Glutamatergic neuron (in vitro differentiated cells): ENCODE measurements around the gene HSD17B4. TPM values are rescaled to one million over a fixed set of nuclear protein-coding genes. Genes with fewer than 3 reads are reported as not detected.
"Not testable (repeated sequence)": the region's sequence is repeated elsewhere in the genome, so short reads cannot be mapped to it uniquely, and the experiment has no call there.

ENCODE experiments used
- DNase-seq: peaks from one replicate; pipeline ENCODE4 v3.0.0; 2022
- H3K27ac Mint-ChIP-seq: one replicate; pipeline ENCODE4 v1.8.0; 2020; ENCODE audit warnings: mild to moderate bottlenecking, mixed read lengths, inconsistent platforms; ENCODE audit not compliant: unreplicated experiment
- H3K27me3 Mint-ChIP-seq: one replicate; pipeline ENCODE4 v1.8.0; 2020; ENCODE audit warnings: mild to moderate bottlenecking, moderate library complexity, mixed read lengths, inconsistent platforms; ENCODE audit not compliant: unreplicated experiment
- H3K36me3 Mint-ChIP-seq: one replicate; pipeline ENCODE4 v1.8.0; 2020; ENCODE audit warnings: mild to moderate bottlenecking, mixed read lengths, inconsistent platforms; ENCODE audit not compliant: unreplicated experiment
- H3K4me1 Mint-ChIP-seq: one replicate; pipeline ENCODE4 v1.8.0; 2020; ENCODE audit warnings: mild to moderate bottlenecking, low read depth, mixed read lengths, inconsistent platforms; ENCODE audit not compliant: unreplicated experiment
- H3K4me3 Mint-ChIP-seq: one replicate; pipeline ENCODE4 v1.8.0; 2020; ENCODE audit warnings: mild to moderate bottlenecking, mixed read lengths, inconsistent platforms; ENCODE audit not compliant: unreplicated experiment
- H3K9me3 Mint-ChIP-seq: one replicate; pipeline ENCODE4 v1.8.0; 2020; ENCODE audit warnings: mild to moderate bottlenecking, moderate library complexity, mixed read lengths, inconsistent platforms; ENCODE audit not compliant: unreplicated experiment
- total RNA-seq: library from RNA; stranded (reverse); fragmentation: NEBNext Ultra II Directional; extraction: Animal tissue kit (Norgen Biotek cat#: 25700); gene quantifications from one replicate; pipeline ENCODE4 v1.2.1, GENCODE V29; 2021; ENCODE audit not compliant: unreplicated experiment
- TF ChIP-seq, protein P1 (sequence below): fragments of 200-600 bp; sonication (generic); IDR thresholded peaks from one replicate; pipeline ENCODE4 v1.5.0; 2021; ENCODE audit not compliant: partially characterized antibody, unreplicated experiment

HSD17B4 gene
- total RNA-seq, 1 donor from 2014 or later: 161 TPM

DNA sequence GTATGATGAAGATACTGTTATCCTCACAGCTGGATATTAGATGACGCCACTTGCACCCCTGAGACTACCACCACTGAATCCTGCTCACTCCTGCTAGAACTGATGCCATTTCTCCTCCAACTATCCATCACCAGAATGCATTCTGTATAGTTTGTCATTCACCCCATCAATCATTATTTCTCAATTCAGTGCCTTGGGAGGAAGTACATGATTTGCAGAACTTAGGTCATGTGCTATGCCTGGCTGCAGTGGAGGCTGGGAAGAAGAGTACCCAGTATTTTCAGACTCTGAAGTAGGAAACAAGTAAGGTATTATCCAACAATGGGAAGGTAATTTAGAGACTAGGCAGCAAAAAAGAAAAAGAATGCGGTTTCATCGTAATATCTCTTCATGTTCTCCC, 26.2 kb upstream of the HSD17B4 start:
- Mint-ChIP-seq H3K27me3 (no peaks in the 10 kb centered on the region), H3K27ac (no peak overlapping the region), H3K36me3 (no peaks in the 10 kb centered on the region), H3K9me3 (no peaks in the 10 kb centered on the region), H3K4me1 (no peaks in the 10 kb centered on the region), H3K4me3 (no peak overlapping the region)
- DNase-seq: no peak
- TF ChIP-seq, protein P1, sequence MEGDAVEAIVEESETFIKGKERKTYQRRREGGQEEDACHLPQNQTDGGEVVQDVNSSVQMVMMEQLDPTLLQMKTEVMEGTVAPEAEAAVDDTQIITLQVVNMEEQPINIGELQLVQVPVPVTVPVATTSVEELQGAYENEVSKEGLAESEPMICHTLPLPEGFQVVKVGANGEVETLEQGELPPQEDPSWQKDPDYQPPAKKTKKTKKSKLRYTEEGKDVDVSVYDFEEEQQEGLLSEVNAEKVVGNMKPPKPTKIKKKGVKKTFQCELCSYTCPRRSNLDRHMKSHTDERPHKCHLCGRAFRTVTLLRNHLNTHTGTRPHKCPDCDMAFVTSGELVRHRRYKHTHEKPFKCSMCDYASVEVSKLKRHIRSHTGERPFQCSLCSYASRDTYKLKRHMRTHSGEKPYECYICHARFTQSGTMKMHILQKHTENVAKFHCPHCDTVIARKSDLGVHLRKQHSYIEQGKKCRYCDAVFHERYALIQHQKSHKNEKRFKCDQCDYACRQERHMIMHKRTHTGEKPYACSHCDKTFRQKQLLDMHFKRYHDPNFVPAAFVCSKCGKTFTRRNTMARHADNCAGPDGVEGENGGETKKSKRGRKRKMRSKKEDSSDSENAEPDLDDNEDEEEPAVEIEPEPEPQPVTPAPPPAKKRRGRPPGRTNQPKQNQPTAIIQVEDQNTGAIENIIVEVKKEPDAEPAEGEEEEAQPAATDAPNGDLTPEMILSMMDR: no peak

DNA sequence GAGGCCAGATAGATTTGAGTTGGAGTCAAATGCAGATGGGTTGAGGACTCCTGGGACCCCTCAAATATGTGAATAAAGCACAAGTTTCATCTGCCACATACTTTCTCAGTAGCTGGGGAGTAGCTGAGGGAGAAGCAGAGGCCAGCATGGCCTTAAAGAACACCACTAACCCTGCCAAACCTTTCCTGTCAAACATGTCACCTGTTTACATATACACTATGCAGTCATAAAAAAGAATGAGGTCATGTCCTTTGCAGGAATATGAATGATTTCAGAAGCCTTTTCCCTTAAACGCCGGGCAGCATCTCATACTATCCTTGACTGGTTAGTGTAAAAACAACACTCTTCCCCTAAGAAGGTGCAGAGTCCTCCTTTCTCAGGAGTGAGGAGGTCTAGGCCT, 25.2 kb upstream of the HSD17B4 start:
- Mint-ChIP-seq H3K4me3 (no peak overlapping the region), H3K27ac (no peak overlapping the region)

DNA sequence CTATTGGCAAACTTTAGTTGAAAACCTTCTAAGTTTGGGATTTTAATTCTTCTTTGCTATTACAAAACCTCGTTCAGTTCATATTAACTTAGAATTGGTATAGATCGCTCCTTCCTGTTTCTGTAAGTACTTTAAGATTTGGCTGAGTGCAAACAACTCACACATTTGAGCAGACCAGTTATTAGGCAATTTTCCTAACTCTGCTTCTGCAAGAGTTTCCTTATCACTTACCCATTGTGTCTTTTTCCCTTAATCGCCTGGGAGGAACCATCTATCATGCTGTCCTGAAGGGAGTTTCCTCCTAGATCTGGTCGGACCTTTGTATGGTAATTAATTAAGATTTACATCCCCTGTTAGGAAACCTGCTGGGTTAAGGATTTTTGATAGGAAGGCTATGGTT, 24.7 kb upstream of the HSD17B4 start:
- H3K4me1 Mint-ChIP-seq, H3K27ac Mint-ChIP-seq, DNase-seq, H3K4me3 Mint-ChIP-seq, H3K36me3 Mint-ChIP-seq, H3K9me3 Mint-ChIP-seq, H3K27me3 Mint-ChIP-seq: not testable (repeated sequence)

More for the DNA sequence above, 25.2 kb upstream of the HSD17B4 start:
- no peaks in the 10 kb centered on the region for H3K9me3 Mint-ChIP-seq
- no peaks in the 10 kb centered on the region for H3K4me1 Mint-ChIP-seq
- H3K27me3 Mint-ChIP-seq: no peaks in the 10 kb centered on the region
- DNase-seq: no peak
- TF ChIP-seq, protein P1: no peak
- H3K36me3 Mint-ChIP-seq: no peaks in the 10 kb centered on the region

- not testable (repeated sequence) for H3K4me1 Mint-ChIP-seq, H3K4me3 Mint-ChIP-seq, H3K36me3 Mint-ChIP-seq, H3K27ac Mint-ChIP-seq, H3K9me3 Mint-ChIP-seq, DNase-seq, H3K27me3 Mint-ChIP-seq
Observed at GRCh38 chr5:119428166-119428565, 24.1 kb upstream of the HSD17B4 start.

DNA sequence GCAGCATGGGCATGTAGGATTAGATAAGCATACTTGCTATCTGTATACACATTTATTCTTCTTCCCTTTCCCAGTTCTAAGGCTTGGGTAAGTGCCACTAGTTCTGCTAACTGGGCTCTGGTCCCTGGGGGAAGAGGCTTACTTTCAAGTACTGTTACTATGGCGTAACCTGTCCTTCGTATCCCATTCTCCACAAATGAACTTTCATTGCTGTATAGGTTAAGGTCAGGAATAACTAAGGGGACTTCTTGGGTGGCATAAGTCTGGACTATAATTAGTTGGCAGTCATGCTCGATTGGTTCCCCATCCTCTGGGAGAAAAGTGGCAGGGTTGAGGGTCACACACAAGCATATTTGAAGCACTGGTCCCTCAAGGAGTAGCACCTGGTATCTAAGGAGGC, 23.7 kb upstream of the HSD17B4 start:
- H3K9me3 Mint-ChIP-seq, H3K4me1 Mint-ChIP-seq, H3K4me3 Mint-ChIP-seq, H3K27ac Mint-ChIP-seq, H3K27me3 Mint-ChIP-seq, H3K36me3 Mint-ChIP-seq, DNase-seq: not testable (repeated sequence)

GRCh38 chr5:119432674-119433237, 19.5 kb upstream of the HSD17B4 start:
- not testable (repeated sequence) for H3K9me3 Mint-ChIP-seq, DNase-seq, H3K27ac Mint-ChIP-seq, H3K4me1 Mint-ChIP-seq, H3K27me3 Mint-ChIP-seq, H3K4me3 Mint-ChIP-seq, H3K36me3 Mint-ChIP-seq

DNA sequence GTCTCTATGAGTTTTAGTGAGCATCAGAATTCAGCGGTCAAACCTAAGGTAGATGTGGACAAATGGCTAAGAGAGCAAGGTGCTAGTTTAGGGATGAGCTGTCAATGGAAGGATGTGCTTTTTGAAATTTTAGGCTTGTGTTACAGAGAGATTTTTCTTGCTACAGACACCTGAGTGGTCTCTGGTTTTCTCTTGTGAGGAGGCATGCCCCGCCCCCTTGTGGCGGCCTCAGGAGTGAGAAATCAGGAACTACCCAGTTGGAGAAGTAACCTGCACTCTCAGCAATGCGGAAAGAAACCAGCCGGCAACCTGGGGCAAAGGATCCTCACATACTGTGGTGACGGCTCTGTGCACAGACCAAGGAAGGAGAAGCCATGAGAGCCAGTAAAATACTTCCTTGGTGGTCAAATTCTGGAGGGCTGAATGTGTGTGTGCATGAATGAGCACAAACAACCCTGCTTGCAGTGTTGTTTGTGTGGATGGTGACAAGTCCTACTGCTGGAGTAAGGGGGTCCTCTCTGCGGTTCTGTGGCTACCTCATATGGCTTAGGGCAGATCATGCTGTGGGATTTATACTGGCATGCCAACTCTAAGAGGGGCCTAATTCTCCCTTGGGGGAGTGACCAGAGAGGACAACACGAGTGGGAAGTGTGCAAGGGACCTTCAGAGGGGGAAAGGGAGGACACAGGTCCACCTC, 16.7 kb upstream of the HSD17B4 start:
- peak; percentile 63 for DNase-seq
- no peaks in the 10 kb centered on the region for H3K4me1 Mint-ChIP-seq
- H3K27ac Mint-ChIP-seq: no peak overlapping the region
- no peaks in the 10 kb centered on the region for H3K9me3 Mint-ChIP-seq
- TF ChIP-seq, protein P1: peak; percentile 62
- no peak overlapping the region for H3K4me3 Mint-ChIP-seq
- H3K27me3 Mint-ChIP-seq: no peaks in the 10 kb centered on the region
- no peaks in the 10 kb centered on the region for H3K36me3 Mint-ChIP-seq

DNA sequence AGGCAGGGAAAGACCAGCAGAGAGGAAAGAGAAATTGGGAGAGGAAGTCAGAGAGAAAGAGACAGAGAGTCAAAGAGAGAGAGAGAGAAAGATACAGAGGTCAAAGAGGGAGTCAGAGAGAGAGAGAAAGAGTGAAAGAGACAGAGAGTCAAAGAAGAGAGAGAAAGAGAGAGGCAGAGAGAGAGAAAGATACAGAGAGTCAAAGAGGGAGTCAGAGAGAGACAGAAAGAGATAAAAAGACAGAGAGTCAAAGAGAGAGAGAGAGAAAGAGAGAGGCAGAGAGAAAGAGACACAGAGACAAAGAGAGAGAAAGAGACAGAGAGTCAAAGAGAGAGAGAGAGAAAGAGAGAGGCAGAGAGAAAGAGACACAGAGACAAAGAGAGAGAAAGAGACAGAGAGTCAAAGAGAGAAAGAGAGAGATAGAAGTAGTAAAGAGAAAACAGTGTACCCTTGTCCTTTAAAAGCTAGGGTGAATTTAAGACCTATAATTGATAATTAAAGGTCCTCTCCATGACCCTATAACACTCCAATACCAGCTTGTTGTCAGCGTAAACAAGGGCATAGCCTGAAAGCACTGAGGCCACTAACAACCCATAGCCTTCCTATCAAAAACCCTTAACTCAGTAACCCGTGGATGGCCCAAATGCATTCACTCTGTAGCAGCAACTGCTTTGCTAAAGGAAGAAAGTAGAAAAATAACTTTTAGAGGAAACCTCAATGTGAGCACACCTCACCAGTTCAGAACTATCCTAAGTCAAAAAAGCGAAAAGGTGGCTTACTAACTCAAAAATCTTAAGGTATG, 14.3 kb upstream of the HSD17B4 start:
- not testable (repeated sequence) for H3K36me3 Mint-ChIP-seq, H3K4me3 Mint-ChIP-seq, H3K9me3 Mint-ChIP-seq, H3K27me3 Mint-ChIP-seq, H3K27ac Mint-ChIP-seq, DNase-seq, H3K4me1 Mint-ChIP-seq

DNA sequence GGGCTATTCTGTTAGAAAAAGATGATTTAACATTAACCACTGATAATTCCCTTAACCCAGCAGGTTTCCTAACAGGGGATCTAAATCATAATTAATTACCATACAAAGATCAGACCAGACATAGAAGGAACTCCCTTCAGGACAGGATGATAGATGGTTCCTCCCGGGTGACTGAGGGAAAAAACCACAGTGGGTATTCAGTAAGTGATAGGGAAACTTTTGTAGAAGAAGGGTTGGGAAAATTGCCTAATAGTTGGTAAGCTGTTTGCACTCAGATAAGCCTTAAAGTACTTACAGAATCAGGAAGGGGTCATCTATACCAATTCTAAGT, 13.7 kb upstream of the HSD17B4 start:
- H3K27ac Mint-ChIP-seq, H3K36me3 Mint-ChIP-seq, H3K9me3 Mint-ChIP-seq, H3K4me1 Mint-ChIP-seq, H3K4me3 Mint-ChIP-seq, DNase-seq, H3K27me3 Mint-ChIP-seq: not testable (repeated sequence)
